Astrocyte of the cerebellum (primary cell): Measurements from ENCODE around the gene PRDM1.

ENCODE experiments used
- DNase-seq: peaks from one replicate; pipeline ENCODE4 v3.0.0-alpha.2; 2011; ENCODE audit warnings: low read depth
- H3K4me3 ChIP-seq: 2 replicates; pipeline ENCODE4 v1.5.1; 2011; ENCODE audit warnings: mild to moderate bottlenecking, low read depth, low read length, moderate library complexity
- in situ Hi-C: cut with HindIII; loops from 2 replicates; pipeline ENCODE4 v1.10.0; 2017; ENCODE audit warnings: low sequenced_read_pairs
- TF ChIP-seq, protein P1 (sequence below): IDR thresholded peaks from 2 replicates; pipeline ENCODE4 v1.5.1; 2012; ENCODE audit warnings: low read length, low read depth, moderate library complexity, mild to moderate bottlenecking; ENCODE audit errors: missing control alignments

Gene PRDM1

DNA sequence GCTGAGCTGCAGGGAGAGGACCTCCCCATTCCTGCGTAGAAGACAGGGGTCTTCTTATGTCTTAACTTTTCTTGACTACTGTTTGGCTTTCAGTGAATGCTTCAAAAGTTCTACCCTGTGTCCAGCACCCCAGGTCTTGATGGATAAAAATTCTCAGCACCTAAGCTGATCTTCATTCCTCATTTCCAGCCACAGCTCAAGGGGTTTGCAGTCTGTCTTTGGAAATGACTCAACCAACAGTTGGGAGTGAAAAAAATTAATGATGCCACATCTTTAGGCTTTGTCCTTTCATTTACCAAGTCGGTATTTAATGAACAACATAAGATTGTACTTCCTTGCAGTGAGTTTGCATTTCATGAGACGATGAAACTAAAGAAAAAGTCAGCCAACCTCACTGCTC lies 40.3 kb downstream of the PRDM1 start:
- no peak for DNase-seq
- TF ChIP-seq, protein P1, sequence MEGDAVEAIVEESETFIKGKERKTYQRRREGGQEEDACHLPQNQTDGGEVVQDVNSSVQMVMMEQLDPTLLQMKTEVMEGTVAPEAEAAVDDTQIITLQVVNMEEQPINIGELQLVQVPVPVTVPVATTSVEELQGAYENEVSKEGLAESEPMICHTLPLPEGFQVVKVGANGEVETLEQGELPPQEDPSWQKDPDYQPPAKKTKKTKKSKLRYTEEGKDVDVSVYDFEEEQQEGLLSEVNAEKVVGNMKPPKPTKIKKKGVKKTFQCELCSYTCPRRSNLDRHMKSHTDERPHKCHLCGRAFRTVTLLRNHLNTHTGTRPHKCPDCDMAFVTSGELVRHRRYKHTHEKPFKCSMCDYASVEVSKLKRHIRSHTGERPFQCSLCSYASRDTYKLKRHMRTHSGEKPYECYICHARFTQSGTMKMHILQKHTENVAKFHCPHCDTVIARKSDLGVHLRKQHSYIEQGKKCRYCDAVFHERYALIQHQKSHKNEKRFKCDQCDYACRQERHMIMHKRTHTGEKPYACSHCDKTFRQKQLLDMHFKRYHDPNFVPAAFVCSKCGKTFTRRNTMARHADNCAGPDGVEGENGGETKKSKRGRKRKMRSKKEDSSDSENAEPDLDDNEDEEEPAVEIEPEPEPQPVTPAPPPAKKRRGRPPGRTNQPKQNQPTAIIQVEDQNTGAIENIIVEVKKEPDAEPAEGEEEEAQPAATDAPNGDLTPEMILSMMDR: no peak
- in situ Hi-C loops: no loop called here
- H3K4me3 ChIP-seq: no peak overlapping the region

- in situ Hi-C loops: no loop called here
- H3K4me3 ChIP-seq: no peak overlapping the region
- TF ChIP-seq, protein P1: no peak
- DNase-seq: peak; percentile 78
These were observed 43.0 kb downstream of the PRDM1 start for GRCh38 chr6:106128981-106129781.

DNA sequence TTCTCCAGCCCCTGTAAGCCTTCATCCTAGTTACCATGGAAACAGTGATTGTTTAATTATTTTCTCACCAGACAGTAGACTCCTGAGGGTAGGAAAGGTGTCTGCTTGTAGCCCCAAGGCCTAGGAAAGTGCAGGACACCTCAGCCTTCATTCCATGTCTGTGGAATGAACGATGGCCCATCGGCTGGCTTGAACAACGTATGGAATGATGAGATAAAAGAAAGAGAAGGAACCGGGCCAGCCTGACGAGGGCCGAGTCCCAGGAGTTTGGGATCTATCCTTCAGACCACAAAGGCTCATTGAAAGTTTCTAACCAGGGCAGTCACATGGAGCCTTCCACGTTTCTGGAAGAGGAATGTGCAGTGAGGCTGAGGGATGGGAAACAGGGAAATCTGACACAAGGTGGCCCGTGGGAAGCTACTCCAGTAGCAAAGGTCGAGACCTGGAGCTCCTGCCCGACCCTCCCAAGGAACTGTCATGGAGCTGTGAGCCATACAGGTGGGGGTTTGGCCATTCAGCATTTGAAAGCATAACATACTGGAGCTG lies 46.1 kb downstream of the PRDM1 start:
- in situ Hi-C loops: no loop called here
- no peak for DNase-seq
- no peak overlapping the region for H3K4me3 ChIP-seq
- TF ChIP-seq, protein P1: no peak

- TF ChIP-seq, protein P1: no peak
- in situ Hi-C loops: no loop called here
These were observed 46.9 kb downstream of the PRDM1 start for GRCh38 chr6:106133040-106133439.

DNA sequence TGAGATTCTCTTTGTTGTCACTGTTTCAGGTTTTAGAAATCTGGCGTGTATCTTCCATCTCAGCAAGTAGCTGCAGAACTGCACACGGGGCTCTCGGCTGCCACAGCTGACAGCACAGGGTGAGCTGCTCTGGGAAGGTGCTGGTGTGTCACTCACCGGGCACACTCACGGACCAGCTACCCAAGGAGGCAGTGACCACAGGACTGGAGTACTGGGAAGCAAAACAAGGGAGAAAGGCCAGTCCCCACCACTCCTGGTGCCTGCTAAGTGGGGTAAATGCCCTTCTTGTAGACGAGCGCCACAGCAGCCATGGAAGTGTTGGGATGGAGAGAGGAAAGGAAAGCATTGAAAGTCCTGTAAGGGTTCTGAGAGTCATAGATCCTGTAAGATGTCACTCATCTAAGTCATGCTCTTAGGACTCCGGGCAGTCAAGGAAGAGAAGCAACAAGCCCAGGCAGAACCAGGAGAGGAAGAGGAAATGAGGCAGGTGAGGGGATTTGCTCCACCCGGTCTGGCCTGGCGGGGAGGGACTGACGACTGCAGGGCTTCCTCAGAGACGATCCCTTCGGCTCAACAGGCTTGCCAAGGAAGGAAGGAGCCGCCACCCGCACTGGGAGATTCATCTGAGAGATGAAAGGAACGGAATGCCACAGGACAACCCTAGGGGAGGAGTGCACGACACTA lies 48.1 kb downstream of the PRDM1 start:
- no peak for DNase-seq
- in situ Hi-C loops: no loop called here
- H3K4me3 ChIP-seq: no peak overlapping the region
- TF ChIP-seq, protein P1: no peak

More at GRCh38 chr6:106133040-106133439, 46.9 kb downstream of the PRDM1 start:
- H3K4me3 ChIP-seq: no peak overlapping the region
- DNase-seq: no peak

GRCh38 chr6:106134906-106135634 lies 48.9 kb downstream of the PRDM1 start:
- DNase-seq: no peak
- in situ Hi-C loops: no loop called here
- no peak overlapping the region for H3K4me3 ChIP-seq
- TF ChIP-seq, protein P1: no peak
